Measurements from ENCODE around the gene CFAP45.

- TF ChIP-seq CTCF (IDR thresholded peaks at IDR 0.05) (no peak), POLR2A (IDR thresholded peaks at IDR 0.05) (no peak)
Measured at GRCh38 chr1:159873530-159874143, 26.3 kb downstream of the CFAP45 start.
